ENCODE results near the gene ZNF480.

ZNF480 gene

DNA sequence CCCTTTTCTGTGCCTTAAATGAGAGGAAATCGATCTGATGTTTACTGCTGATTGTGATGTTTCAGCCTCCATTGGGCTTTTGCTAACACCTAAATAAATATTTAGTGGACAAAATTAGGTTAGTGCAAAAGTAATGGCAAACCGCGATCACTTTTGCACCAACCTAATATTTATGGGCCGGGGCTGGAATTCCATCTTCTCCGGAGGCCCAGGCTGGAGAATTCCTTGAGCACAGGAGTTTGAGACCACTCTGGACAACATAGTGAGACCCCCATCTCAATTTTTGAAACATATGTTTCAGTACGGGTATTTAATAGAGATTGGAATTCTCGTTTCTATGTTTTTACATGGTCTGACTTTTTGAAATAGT is 73.4 kb downstream of the ZNF480 start:
- H3K4me3 ChIP-seq (ENCODE audit: low read depth, low read length) = no peak overlapping the region
- DNase-seq (ENCODE audit: low read depth) = no peak
- TF ChIP-seq CTCF (IDR thresholded peaks at IDR 0.05; ENCODE audit: insufficient read depth, low read depth, low read length, missing control alignments) = no peak

Data from GM12865 (cell line).